Right atrium auricular region (tissue), 2 donors: Measurements from ENCODE around the gene PPP3R1. TPM values are rescaled to one million over a fixed set of nuclear protein-coding genes. Genes with fewer than 3 reads are reported as not detected.

ENCODE experiments used
- DNase-seq: peaks from one replicate; pipeline ENCODE4 v3.0.0-alpha.2; 2019; ENCODE audit warnings: low spot score
- H3K27ac ChIP-seq, 2 donors: fragments of 200-600 bp; sonication (generic); 1 replicate in 1 of 2; 2 replicates in 1 of 2; pipeline ENCODE4 v1.5.1; 2016 to 2019
- H3K27me3 ChIP-seq, 2 donors: fragments of 200-600 bp; sonication (generic); one replicate each; pipeline versions ENCODE4 v1.5.1 to v1.6.0; 2017 to 2019
- H3K36me3 ChIP-seq: fragments of 200-600 bp; sonication (generic); one replicate; pipeline ENCODE4 v1.5.1; 2016
- H3K4me1 ChIP-seq, 2 donors: fragments of 200-600 bp; sonication (generic); one replicate each; pipeline versions ENCODE4 v1.5.1 to v1.6.0; 2017 to 2019
- H3K4me3 ChIP-seq, 2 donors: fragments of 200-600 bp; sonication (generic); 1 replicate in 1 of 2; 2 replicates in 1 of 2; pipeline ENCODE4 v1.5.1; 2017 to 2019; ENCODE audit warnings: mild to moderate bottlenecking in 1 of 2, moderate library complexity in 1 of 2
- H3K9me3 ChIP-seq, 2 donors: fragments of 200-600 bp; sonication (generic); one replicate each; pipeline ENCODE4 v1.5.1; 2019
- total RNA-seq, 2 donors: library from RNA; depleted of rRNA; stranded (reverse); fragments of >200 nt; gene quantifications; one replicate each; pipeline ENCODE4 v1.1.0, GENCODE V29; 2016
- TF ChIP-seq, protein P1 (sequence below), 2 donors: fragments of 200-600 bp; sonication (generic); IDR thresholded peaks; one replicate each; pipeline ENCODE4 v1.5.1; 2019; ENCODE audit warnings: antibody characterized with exemption in 2 of 2

The PPP3R1 gene
- total RNA-seq, 2 donors from 2014 or later = 16.7 to 18.4 TPM

- H3K27ac ChIP-seq = no peak overlapping the region
These were observed 66.7 kb downstream of the PPP3R1 start for GRCh38 chr2:68185541-68186164.

DNA sequence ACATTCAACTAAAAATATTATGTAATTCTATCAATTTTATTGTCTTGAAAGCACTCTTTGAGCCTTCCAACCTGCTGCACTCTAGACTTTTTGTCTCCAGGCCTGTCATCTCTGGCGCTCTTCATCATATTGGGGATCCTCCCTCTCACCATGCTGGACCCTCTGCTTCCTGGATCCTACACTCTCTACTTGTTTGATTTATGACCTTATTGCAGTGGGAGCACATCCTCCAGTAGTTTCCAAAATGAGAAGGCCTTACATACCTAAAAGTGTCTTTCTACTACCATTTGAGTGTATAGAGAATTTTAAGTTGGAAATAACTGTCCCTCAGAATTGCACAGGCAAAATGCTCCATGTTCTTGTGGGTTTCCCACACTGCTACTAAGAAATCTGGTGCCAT, 69.4 kb downstream of the PPP3R1 start:
- Histone ChIP-seq H3K9me3 (no peaks in the 10 kb centered on the region), H3K27ac (no peak overlapping the region), H3K27me3 (no peaks in the 10 kb centered on the region), H3K4me3 (no peak overlapping the region), H3K36me3 (peaks cover 25% of the 10 kb centered on the region), H3K4me1 (no peaks in the 10 kb centered on the region)
- DNase-seq = no peak
- TF ChIP-seq, protein P1, sequence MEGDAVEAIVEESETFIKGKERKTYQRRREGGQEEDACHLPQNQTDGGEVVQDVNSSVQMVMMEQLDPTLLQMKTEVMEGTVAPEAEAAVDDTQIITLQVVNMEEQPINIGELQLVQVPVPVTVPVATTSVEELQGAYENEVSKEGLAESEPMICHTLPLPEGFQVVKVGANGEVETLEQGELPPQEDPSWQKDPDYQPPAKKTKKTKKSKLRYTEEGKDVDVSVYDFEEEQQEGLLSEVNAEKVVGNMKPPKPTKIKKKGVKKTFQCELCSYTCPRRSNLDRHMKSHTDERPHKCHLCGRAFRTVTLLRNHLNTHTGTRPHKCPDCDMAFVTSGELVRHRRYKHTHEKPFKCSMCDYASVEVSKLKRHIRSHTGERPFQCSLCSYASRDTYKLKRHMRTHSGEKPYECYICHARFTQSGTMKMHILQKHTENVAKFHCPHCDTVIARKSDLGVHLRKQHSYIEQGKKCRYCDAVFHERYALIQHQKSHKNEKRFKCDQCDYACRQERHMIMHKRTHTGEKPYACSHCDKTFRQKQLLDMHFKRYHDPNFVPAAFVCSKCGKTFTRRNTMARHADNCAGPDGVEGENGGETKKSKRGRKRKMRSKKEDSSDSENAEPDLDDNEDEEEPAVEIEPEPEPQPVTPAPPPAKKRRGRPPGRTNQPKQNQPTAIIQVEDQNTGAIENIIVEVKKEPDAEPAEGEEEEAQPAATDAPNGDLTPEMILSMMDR (IDR thresholded peaks at IDR 0.05) = no peak

More at GRCh38 chr2:68185541-68186164, 66.7 kb downstream of the PPP3R1 start:
- DNase-seq = no peak
- Histone ChIP-seq H3K27me3 (no peaks in the 10 kb centered on the region), H3K36me3 (peaks cover 18% of the 10 kb centered on the region), H3K4me1 (no peaks in the 10 kb centered on the region), H3K9me3 (no peaks in the 10 kb centered on the region), H3K4me3 (no peak overlapping the region)
- TF ChIP-seq, protein P1 (IDR thresholded peaks at IDR 0.05) = peak; percentile 54 to 57

DNA sequence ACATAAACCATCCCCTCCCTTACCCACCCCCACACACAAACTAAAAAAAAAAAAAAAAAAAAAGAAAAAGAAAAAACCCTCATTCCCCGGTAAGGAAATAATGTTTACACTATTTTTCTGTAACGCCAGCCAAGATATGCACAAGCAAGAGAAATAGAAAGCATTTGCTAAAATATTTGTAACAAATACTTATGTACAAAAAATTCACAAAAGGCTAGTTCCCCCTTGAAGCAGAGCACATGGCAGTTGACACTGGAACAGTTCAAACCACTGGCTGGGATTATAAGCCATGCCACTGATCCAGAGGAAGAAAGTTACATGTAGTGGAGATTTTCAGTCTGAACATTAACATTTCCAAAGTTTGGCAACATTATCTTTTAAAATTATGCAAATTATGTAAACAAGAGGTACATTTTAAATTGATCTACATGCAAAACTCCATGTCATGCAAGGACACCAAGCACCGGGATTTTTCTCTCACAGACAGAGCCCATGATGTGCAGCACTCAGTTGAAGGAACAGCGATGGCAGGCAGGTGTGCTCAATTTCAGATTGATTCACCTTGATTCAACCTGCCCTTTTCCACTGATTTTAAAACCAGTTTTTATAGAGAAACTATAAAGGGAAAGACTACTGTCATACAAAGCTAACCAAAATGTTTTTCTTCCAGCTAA, 73.2 kb downstream of the PPP3R1 start:
- Histone ChIP-seq H3K4me1 (no peaks in the 10 kb centered on the region), H3K36me3 (peaks cover 31% of the 10 kb centered on the region), H3K27ac (no peak overlapping the region), H3K4me3 (no peak overlapping the region), H3K9me3 (no peaks in the 10 kb centered on the region), H3K27me3 (no peaks in the 10 kb centered on the region)
- TF ChIP-seq, protein P1 (IDR thresholded peaks at IDR 0.05) = no peak
- DNase-seq = no peak

DNA sequence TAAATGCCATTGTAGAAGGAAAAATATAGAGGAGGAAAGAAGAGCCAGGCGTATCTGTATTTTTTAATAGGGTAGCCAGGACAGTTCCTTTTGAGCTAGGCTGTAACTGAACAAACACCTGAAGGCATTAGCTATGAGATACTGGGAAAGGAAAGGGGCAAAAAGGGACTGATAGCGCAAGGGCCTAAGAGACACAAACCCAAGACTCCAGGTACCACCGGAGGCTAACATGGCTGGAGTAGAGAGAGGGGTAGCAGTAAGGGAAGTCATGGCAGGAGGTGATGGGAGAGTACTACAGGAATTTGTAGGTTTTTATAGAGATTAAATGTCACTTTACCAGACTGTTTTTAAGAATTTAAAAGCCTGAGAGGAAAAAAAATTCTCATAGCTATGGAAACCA, 73.9 kb downstream of the PPP3R1 start:
- no peak for DNase-seq
- H3K27me3 ChIP-seq = no peaks in the 10 kb centered on the region
- no peaks in the 10 kb centered on the region for H3K4me1 ChIP-seq
- no peaks in the 10 kb centered on the region for H3K9me3 ChIP-seq
- H3K27ac ChIP-seq = no peak overlapping the region
- peaks cover 35% of the 10 kb centered on the region for H3K36me3 ChIP-seq
- H3K4me3 ChIP-seq = no peak overlapping the region
- TF ChIP-seq, protein P1 (IDR thresholded peaks at IDR 0.05) = no peak

DNA sequence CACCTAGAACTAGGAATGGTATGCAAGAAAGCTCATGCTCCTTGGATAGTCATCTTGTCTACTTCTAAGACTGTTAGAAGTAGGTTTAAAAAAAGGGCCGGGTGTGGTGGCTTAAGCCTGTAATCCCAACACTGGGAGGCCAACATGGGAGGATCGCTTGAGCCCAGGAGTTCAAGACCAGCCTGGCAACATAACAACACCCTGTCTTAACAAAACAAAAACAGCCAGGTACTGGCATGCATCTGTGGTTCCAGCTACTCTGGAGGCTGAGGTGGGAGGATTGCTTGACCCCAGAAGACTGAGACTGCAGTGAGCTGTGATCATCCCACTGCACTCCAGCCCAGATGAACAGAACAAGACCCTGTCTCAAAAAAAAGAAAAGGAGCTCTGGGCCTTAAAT, 74.8 kb downstream of the PPP3R1 start:
- H3K36me3 ChIP-seq = peaks cover 27% of the 10 kb centered on the region
- no peaks in the 10 kb centered on the region for H3K4me1 ChIP-seq
- TF ChIP-seq, protein P1 (IDR thresholded peaks at IDR 0.05) = no peak
- H3K9me3 ChIP-seq = no peaks in the 10 kb centered on the region
- no peak for DNase-seq
- H3K27me3 ChIP-seq = no peaks in the 10 kb centered on the region
- no peak overlapping the region for H3K27ac ChIP-seq
- no peak overlapping the region for H3K4me3 ChIP-seq
